ENCODE measurements around the gene CNPY1. TPM values are rescaled to one million over a fixed set of nuclear protein-coding genes. Genes with fewer than 3 reads are reported as not detected.
"Not testable (repeated sequence)": the region's sequence is repeated elsewhere in the genome, so short reads cannot be mapped to it uniquely, and the experiment has no call there.

Gene CNPY1
- total RNA-seq, 1 experiment from 2014 or later, result not detected

- DNase-seq, result no peak
- intact Hi-C loops (cut with micrococcal nuclease; ENCODE audit: unreplicated experiment), result no loop called here
- H3K4me3 ChIP-seq, result no peak overlapping the region
- H4K20me1 ChIP-seq (ENCODE audit: insufficient read depth), result no peaks in the 10 kb centered on the region
- no peaks in the 10 kb centered on the region for H3K9me3 ChIP-seq (ENCODE audit: insufficient read depth, low read depth)
- peaks cover 91% of the 10 kb centered on the region for H3K27me3 ChIP-seq (ENCODE audit: insufficient read depth, low read depth)
- no TSS peak for BruUV-seq (replicated peaks)
- H3K4me1 ChIP-seq (replicated peaks; ENCODE audit: insufficient read depth), result no peaks in the 10 kb centered on the region
- no peak overlapping the region for H3K4me2 ChIP-seq
- CTCF ChIA-PET, result no interaction called here
- H3K36me3 ChIP-seq (ENCODE audit: low read depth), result no peaks in the 10 kb centered on the region
- no peaks in the 10 kb centered on the region for H3F3A ChIP-seq (ENCODE audit: insufficient read depth, low read depth)
- H3K79me2 ChIP-seq (ENCODE audit: low read depth), result no peaks in the 10 kb centered on the region
- H3K9me2 ChIP-seq (ENCODE audit: insufficient read depth), result no peaks in the 10 kb centered on the region
- no peak overlapping the region for H3K27ac ChIP-seq
- TF ChIP-seq EZH2 (IDR thresholded peaks at IDR 0.05; ENCODE audit: low read depth), result no peak
- TF ChIP-seq, protein P1, sequence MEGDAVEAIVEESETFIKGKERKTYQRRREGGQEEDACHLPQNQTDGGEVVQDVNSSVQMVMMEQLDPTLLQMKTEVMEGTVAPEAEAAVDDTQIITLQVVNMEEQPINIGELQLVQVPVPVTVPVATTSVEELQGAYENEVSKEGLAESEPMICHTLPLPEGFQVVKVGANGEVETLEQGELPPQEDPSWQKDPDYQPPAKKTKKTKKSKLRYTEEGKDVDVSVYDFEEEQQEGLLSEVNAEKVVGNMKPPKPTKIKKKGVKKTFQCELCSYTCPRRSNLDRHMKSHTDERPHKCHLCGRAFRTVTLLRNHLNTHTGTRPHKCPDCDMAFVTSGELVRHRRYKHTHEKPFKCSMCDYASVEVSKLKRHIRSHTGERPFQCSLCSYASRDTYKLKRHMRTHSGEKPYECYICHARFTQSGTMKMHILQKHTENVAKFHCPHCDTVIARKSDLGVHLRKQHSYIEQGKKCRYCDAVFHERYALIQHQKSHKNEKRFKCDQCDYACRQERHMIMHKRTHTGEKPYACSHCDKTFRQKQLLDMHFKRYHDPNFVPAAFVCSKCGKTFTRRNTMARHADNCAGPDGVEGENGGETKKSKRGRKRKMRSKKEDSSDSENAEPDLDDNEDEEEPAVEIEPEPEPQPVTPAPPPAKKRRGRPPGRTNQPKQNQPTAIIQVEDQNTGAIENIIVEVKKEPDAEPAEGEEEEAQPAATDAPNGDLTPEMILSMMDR (conservative IDR thresholded peaks at IDR 0.05), result no peak
- POLR2A ChIA-PET (ENCODE audit: unreplicated experiment), result no interaction called here
- H2AFZ ChIP-seq, result no peak overlapping the region
Observed at GRCh38 chr7:155566011-155566836, 19.9 kb upstream of the CNPY1 start.

DNA sequence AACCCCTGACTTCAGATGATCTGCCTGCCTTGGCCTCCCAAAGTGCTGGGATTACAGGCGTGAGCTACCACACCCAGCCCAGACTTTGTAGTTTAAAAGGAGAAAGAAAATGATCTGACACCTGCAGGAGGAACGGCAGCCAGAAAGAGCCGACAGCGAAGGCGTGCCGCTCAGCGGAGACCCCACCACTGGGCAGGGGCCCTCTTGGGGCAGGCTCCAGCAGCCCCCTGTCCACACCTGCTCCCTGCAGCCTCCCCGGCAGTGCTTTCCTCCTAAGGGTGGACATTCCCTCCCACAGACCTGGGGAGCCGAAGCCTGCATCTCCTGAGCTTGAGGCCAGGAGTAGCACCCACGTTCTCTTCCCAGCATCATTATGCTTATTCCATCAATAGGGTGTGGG lies 19.2 kb upstream of the CNPY1 start:
- TF ChIP-seq EZH2 (IDR thresholded peaks at IDR 0.05; ENCODE audit: low read depth), result no peak
- TF ChIP-seq, protein P1 (conservative IDR thresholded peaks at IDR 0.05), result no peak
- H2AFZ ChIP-seq, result no peak overlapping the region
- H3K9me3 ChIP-seq (ENCODE audit: insufficient read depth, low read depth), result no peaks in the 10 kb centered on the region
- no peaks in the 10 kb centered on the region for H3K4me1 ChIP-seq (replicated peaks; ENCODE audit: insufficient read depth)
- no peaks in the 10 kb centered on the region for H3K79me2 ChIP-seq (ENCODE audit: low read depth)
- peaks cover 95% of the 10 kb centered on the region for H3K27me3 ChIP-seq (ENCODE audit: insufficient read depth, low read depth)
- H3K9me2 ChIP-seq (ENCODE audit: insufficient read depth), result no peaks in the 10 kb centered on the region
- H3K4me2 ChIP-seq, result no peak overlapping the region
- H3K36me3 ChIP-seq (ENCODE audit: low read depth), result no peaks in the 10 kb centered on the region
- intact Hi-C loops (cut with micrococcal nuclease; ENCODE audit: unreplicated experiment), result no loop called here
- no peaks in the 10 kb centered on the region for H4K20me1 ChIP-seq (ENCODE audit: insufficient read depth)
- no peak overlapping the region for H3K27ac ChIP-seq
- CTCF ChIA-PET, result no interaction called here
- no peaks in the 10 kb centered on the region for H3F3A ChIP-seq (ENCODE audit: insufficient read depth, low read depth)
- H3K4me3 ChIP-seq, result no peak overlapping the region
- POLR2A ChIA-PET (ENCODE audit: unreplicated experiment), result no interaction called here
- DNase-seq, result no peak
- BruUV-seq (replicated peaks), result no TSS peak

DNA sequence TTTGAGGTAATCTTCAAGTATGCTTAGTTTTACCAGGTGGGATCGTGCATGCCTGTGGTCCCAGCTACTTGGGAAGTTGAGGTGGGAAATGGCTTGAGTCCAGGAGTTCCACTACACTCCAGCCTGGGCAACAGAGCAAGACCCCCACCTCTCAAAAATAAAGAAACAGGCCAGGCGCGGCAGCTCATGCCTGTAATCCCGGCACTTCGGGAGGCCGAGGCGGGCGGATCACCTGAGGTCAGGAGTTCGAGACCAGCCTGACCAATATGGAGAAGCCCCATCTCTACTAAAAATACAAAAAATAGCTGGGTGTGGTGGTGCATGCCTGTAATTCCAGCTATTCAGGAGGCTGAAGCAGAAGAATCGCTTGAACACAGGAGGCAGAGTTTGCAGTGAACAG lies 16.6 kb upstream of the CNPY1 start:
- H3K9me2 ChIP-seq (ENCODE audit: insufficient read depth); DNase-seq; POLR2A ChIA-PET (ENCODE audit: unreplicated experiment); H3F3A ChIP-seq (ENCODE audit: insufficient read depth, low read depth); H3K36me3 ChIP-seq (ENCODE audit: low read depth); H3K4me1 ChIP-seq (replicated peaks; ENCODE audit: insufficient read depth); H3K79me2 ChIP-seq (ENCODE audit: low read depth); H4K20me1 ChIP-seq (ENCODE audit: insufficient read depth); H3K9me3 ChIP-seq (ENCODE audit: insufficient read depth, low read depth); CTCF ChIA-PET; H3K4me3 ChIP-seq; H2AFZ ChIP-seq; intact Hi-C loops (cut with micrococcal nuclease; ENCODE audit: unreplicated experiment); H3K27ac ChIP-seq; H3K4me2 ChIP-seq; BruUV-seq (replicated peaks): not testable (repeated sequence)
- H3K27me3 ChIP-seq (ENCODE audit: insufficient read depth, low read depth), result peaks cover 95% of the 10 kb centered on the region

- Histone ChIP-seq H3F3A (ENCODE audit: insufficient read depth, low read depth) (no peaks in the 10 kb centered on the region), H2AFZ (no peak overlapping the region), H3K4me3 (no peak overlapping the region), H3K36me3 (ENCODE audit: low read depth) (no peaks in the 10 kb centered on the region), H3K79me2 (ENCODE audit: low read depth) (no peaks in the 10 kb centered on the region), H3K9me3 (ENCODE audit: insufficient read depth, low read depth) (no peaks in the 10 kb centered on the region), H3K4me1 (replicated peaks; ENCODE audit: insufficient read depth) (no peaks in the 10 kb centered on the region), H3K9me2 (ENCODE audit: insufficient read depth) (no peaks in the 10 kb centered on the region), H4K20me1 (ENCODE audit: insufficient read depth) (no peaks in the 10 kb centered on the region), H3K27ac (no peak overlapping the region), H3K27me3 (ENCODE audit: insufficient read depth, low read depth) (peaks cover 95% of the 10 kb centered on the region), H3K4me2 (no peak overlapping the region)
- ChIA-PET POLR2A (ENCODE audit: unreplicated experiment) (no interaction called here), CTCF (no interaction called here)
- no peak for DNase-seq
- BruUV-seq (replicated peaks), result no TSS peak
- intact Hi-C loops (cut with micrococcal nuclease; ENCODE audit: unreplicated experiment), result no loop called here
- TF ChIP-seq, protein P1 (conservative IDR thresholded peaks at IDR 0.05), result no peak
- 0 out of 2 replicates have a peak, but pooled peaks have one; percentile 36 for TF ChIP-seq EZH2 (IDR thresholded peaks at IDR 0.05; ENCODE audit: low read depth)
Observed at GRCh38 chr7:155562106-155562505, 15.7 kb upstream of the CNPY1 start.
